ENCODE results near the gene SLC39A5. TPM values are rescaled to one million over a fixed set of nuclear protein-coding genes. Genes with fewer than 3 reads are reported as not detected.
A peak's percentile ranks its signal among the peaks of the same experiment; 100 is the strongest.
"Not testable (repeated sequence)": the region's sequence is repeated elsewhere in the genome, so short reads cannot be mapped to it uniquely, and the experiment has no call there.

SLC39A5 gene, protein sequence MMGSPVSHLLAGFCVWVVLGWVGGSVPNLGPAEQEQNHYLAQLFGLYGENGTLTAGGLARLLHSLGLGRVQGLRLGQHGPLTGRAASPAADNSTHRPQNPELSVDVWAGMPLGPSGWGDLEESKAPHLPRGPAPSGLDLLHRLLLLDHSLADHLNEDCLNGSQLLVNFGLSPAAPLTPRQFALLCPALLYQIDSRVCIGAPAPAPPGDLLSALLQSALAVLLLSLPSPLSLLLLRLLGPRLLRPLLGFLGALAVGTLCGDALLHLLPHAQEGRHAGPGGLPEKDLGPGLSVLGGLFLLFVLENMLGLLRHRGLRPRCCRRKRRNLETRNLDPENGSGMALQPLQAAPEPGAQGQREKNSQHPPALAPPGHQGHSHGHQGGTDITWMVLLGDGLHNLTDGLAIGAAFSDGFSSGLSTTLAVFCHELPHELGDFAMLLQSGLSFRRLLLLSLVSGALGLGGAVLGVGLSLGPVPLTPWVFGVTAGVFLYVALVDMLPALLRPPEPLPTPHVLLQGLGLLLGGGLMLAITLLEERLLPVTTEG
- 0.80 TPM for total RNA-seq

GRCh38 chr12:56229916-56230431 lies at the start of gene SLC39A5:
SLC39A5 (plus strand) TSS chr12:56230051; CDS start chr12:56231275, 1,224 bp downstream.
- DNase-seq (ENCODE audit: low spot score) (no peak), ATAC-seq (no peak)
- intact Hi-C loops (cut with DNase I), result loop anchor here (5.0 kb wide), 1 partner anchor 192 kb away; no protein-coding TSS in a partner anchor

DNA sequence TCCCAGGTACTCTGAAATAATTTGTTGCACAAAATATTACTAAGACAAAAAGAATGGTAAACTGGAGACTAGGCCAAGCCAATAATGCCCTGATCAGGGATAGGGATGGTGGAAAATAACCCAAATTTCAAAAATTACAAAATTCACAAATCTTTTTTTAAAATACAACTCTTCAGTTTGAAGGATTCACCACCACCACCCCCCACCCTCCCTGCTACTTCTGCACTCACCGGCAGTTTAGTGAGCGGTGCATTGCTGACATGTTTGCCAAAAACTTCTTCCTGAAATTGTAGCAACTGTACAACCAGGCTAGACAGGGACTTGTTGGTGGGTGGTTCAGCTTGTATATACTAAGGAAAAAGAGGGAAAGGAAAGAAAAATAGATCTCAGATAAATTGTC lies 42.9 kb upstream of the SLC39A5 start:
- DNase-seq (ENCODE audit: low spot score) (no peak), ATAC-seq (no peak)
- intact Hi-C loops (cut with DNase I), result no loop called here

- intact Hi-C loops (cut with DNase I), result no loop called here
- ATAC-seq, result no peak
- no peak for DNase-seq (ENCODE audit: low spot score)
Observed at GRCh38 chr12:56188131-56188777, 41.6 kb upstream of the SLC39A5 start.

DNA sequence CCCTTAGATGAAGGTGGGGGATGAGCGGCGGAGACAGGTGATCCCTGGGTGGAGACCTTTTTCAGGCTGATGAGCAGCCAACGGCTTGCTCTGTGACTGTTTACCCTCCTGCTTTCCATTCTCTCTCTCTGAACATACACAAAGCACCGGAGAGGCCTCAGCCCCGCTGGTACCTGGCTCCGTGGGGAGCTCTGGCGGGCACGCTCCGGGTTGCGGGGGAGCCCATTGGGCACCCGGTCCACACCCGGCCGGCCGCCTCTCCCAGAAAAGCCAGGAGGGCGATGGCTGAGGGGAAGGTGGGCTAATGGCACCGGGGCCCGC lies 41.1 kb upstream of the SLC39A5 start:
- intact Hi-C loops (cut with DNase I), result no loop called here
- ATAC-seq (no peak), DNase-seq (ENCODE audit: low spot score) (no peak)

GRCh38 chr12:56189099-56189917 lies 40.5 kb upstream of the SLC39A5 start, which contains the start of gene SMARCC2:
SMARCC2 (minus strand) TSS chr12:56189483; CDS start chr12:56189461, 22 bp downstream.
- DNase-seq (ENCODE audit: low spot score) (peak; percentile 96), ATAC-seq (peak; percentile 92)
- intact Hi-C loops (cut with DNase I), result no loop called here

GRCh38 chr12:56189918-56190694 lies 39.7 kb upstream of the SLC39A5 start:
- DNase-seq (ENCODE audit: low spot score), result peak; percentile 90
- peak; percentile 82 for ATAC-seq
- intact Hi-C loops (cut with DNase I), result loop anchor here (10.0 kb wide), 1 partner anchor 275 kb away; the partner anchor contains the start of gene SPRYD4

GRCh38 chr12:56190695-56191155 lies 39.1 kb upstream of the SLC39A5 start:
- peak; percentile 7 for ATAC-seq
- no peak for DNase-seq (ENCODE audit: low spot score)
- intact Hi-C loops (cut with DNase I), result loop anchor here (10.0 kb wide), 1 partner anchor 274 kb away; the partner anchor contains the start of gene SPRYD4

GRCh38 chr12:56192582-56192981 lies 37.3 kb upstream of the SLC39A5 start:
- intact Hi-C loops (cut with DNase I), result loop anchor here (10.0 kb wide), 1 partner anchor 272 kb away; the partner anchor contains the start of gene SPRYD4
- no peak for DNase-seq (ENCODE audit: low spot score)
- no peak for ATAC-seq

DNA sequence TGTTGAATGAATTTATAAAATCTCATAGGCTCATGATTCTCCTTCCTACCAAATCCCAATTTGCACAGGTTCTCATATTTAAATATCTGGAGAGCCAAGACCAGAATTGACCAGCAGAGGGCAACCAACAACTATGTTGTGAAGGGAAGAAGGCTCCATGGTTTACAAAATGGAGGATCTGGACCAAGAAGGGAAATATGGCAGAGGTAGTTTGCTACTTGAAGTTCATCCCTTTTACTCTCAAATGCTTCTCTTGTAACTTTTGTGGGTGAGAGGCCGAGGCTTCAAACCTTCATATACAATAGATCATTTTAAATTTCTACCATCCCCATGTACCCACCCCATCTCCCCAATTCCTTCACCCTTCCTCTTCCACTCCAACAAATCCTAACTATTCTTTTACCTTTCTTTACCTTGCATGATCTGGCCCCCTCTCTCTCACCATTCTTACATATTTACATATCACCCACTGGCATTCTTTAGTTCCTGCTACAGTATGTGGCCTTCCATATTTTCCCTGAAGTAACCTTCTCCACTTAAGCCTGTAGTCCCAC lies 36.7 kb upstream of the SLC39A5 start:
- ATAC-seq (peak; percentile 30), DNase-seq (ENCODE audit: low spot score) (peak; percentile 85)
- intact Hi-C loops (cut with DNase I), result loop anchor here (10.0 kb wide), 1 partner anchor 272 kb away; the partner anchor contains the start of gene SPRYD4

- intact Hi-C loops (cut with DNase I), result loop anchor here (10.0 kb wide), 1 partner anchor 268 kb away; the partner anchor contains the start of gene SPRYD4
- not testable (repeated sequence) for DNase-seq (ENCODE audit: low spot score); ATAC-seq
Observed at GRCh38 chr12:56196818-56197550, 32.9 kb upstream of the SLC39A5 start.

- ATAC-seq, result no peak
- DNase-seq (ENCODE audit: low spot score), result no peak
- intact Hi-C loops (cut with DNase I), result loop anchor here (10.0 kb wide), 1 partner anchor 267 kb away; the partner anchor contains the start of gene SPRYD4
Observed at GRCh38 chr12:56197921-56198635, 31.8 kb upstream of the SLC39A5 start.

GRCh38 chr12:56198836-56199235 lies 31.0 kb upstream of the SLC39A5 start:
- no peak for DNase-seq (ENCODE audit: low spot score)
- ATAC-seq, result no peak
- intact Hi-C loops (cut with DNase I), result loop anchor here (10.0 kb wide), 1 partner anchor 266 kb away; the partner anchor contains the start of gene SPRYD4

GRCh38 chr12:56202366-56202765 lies 27.5 kb upstream of the SLC39A5 start:
- DNase-seq (ENCODE audit: low spot score) (no peak), ATAC-seq (no peak)
- intact Hi-C loops (cut with DNase I), result no loop called here

DNA sequence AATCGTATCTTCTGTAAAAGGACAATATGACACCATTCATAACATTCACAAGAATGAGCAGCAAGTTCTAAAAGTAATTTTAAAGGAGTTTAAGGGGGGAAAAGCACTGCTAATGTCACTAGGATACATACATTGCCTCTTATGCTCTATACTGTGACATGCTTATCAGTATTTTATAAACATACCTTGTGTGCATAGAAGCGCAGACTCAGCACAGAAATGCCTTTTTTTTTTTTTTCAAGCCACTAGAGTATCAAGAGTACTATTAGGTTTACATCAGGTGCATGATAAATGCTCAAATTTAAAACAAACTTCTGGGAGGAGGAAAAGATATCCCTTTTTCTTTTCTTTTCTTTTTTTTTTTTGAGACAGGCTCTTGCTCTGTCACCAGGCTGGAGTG lies 27.0 kb upstream of the SLC39A5 start:
- intact Hi-C loops (cut with DNase I), result no loop called here
- no peak for DNase-seq (ENCODE audit: low spot score)
- ATAC-seq, result no peak

GRCh38 chr12:56204275-56204674 lies 25.6 kb upstream of the SLC39A5 start:
- DNase-seq (ENCODE audit: low spot score) (no peak), ATAC-seq (no peak)
- intact Hi-C loops (cut with DNase I), result no loop called here

DNA sequence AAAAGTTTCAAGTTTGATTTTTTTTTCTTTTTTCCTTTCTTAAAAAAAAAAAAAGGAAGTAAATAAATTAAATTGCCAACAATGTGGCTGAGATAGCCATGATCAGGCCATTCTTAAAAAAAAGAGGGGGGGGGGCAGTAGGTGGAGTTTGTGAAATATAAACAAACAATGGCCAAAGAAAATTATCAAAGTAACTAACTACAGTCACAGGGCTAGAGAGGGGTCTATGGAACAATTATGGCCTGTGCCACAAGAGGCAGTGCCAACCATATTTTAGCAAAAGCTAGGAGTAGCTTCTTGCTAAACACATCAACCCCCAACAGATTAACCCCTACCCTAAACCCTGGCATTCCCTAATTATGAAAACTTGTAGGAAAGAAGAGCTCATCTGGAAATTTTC lies 24.4 kb upstream of the SLC39A5 start:
- ATAC-seq, result no peak
- no peak for DNase-seq (ENCODE audit: low spot score)
- intact Hi-C loops (cut with DNase I), result no loop called here
